NCI-H146 treated with DMSO at 0.1 percent for 48 hours (cell line): ENCODE data around the gene DENND1A.
"Not testable (repeated sequence)": the region's sequence is repeated elsewhere in the genome, so short reads cannot be mapped to it uniquely, and the experiment has no call there.

Experiments
- DNase-seq: peaks from one replicate; lab custom pipeline; 2025; ENCODE audit not compliant: unreplicated experiment; lab: John Stamatoyannopoulos, UW

Gene DENND1A

DNA sequence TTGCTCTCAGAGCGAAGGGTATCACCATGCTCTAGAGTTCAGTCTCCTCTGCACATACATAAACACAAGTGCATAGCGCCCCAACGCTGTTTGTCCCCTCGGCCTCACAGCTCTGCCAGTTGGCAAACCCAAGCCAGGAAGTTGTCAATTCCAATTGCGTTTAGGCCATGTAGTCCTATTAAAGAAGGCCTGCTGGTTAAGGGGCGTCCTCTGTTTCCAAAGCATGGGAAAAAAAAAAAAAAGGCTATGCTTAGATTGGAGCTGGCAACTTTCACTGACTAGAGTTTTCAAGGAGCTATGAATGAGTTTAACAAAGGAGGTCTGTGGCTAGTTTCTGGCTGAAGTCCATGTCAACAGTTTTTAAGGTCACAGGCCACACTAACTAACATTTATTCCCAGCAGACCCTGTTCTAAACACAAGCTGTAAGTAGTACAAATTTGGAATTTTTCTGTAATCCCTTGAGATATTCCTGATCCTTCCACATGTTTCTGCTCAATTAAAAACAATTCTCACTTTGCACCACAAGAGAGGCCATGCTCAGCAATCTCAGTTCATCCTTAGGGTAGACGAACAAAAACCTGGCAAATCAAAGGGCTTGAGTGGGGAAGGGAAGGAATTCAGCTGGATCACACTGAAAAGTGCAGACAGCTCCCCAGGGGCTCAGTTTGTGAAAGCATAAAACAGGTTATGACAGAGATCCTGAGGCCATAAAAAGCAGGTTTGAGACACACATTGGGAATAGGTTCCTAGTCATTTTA is 187.7 kb downstream of the DENND1A start:
- no peak for DNase-seq

DNA sequence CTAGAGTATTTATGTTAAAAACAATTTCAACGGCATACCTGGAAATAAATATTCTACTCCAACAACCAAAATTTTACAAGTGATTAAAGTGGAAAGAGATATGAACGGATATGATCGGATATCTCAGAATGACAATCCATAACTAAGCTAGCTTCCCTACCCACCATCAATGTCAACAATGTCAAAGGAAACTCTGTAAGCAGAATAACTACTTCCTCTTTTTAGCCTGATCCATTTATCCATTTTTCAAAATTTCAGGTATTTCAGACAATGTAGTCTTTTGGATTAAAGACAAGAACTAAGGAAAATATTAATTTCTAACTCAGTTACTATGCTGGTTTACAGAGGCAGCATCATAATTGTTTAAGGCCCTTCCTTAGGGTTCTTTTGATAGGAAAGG is 188.7 kb downstream of the DENND1A start:
- DNase-seq: no peak

DNA sequence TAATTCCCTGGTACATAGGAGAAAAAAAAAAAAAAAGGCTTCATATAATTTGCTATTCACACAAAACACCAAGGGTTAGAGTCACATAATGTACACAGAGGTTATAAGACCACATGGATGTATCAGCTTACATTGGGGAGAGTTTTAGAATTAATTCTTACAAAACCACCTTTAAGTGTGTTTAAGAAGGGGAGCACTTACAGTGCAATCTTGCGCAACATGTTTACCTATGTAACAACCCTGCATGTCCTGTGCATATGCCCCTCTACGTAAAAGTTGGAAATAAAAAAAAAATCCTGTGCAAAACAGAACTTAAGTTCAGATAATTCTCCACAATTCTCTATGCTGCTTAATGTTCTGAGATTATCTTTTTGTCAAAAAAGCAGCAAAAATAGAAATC is 190.0 kb downstream of the DENND1A start:
- DNase-seq: no peak

DNA sequence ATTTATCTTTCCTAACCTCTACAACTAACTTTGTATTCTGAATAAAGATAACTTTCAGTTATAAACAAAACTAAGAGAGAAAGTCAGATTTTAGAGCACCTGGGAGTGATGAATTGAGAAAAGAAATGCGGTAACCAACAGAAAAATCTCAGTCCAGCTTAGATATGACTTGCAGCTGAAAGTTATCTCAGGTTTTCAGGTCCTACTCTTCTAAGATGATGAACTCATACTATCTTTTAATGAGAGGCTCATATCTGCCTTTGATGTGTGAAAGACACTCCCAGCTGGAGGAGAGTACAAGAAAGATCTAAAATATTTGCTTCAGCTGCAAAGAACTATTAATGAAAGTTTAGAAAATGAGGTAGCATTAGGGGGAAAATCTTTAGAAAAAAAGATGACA is 190.5 kb downstream of the DENND1A start:
- DNase-seq: no peak

DNA sequence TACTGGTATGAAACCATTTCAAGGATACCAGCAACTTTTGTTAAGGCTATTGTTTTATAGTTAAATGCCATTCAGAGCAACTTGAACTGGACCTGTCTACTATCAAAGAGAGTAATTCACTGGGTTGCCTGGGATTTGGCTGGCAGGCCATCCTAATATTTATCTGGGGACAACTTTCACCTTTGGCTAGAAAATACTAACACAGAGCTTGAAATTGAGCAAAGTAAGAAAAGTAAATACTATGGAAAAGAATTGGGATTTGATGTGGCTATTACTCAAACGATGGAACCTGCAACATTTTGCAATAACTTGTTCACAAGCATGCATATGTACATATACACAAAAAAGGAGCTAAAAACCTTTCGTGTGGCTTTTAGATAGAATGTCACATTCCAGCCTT is 191.3 kb downstream of the DENND1A start:
- DNase-seq: no peak

DNA sequence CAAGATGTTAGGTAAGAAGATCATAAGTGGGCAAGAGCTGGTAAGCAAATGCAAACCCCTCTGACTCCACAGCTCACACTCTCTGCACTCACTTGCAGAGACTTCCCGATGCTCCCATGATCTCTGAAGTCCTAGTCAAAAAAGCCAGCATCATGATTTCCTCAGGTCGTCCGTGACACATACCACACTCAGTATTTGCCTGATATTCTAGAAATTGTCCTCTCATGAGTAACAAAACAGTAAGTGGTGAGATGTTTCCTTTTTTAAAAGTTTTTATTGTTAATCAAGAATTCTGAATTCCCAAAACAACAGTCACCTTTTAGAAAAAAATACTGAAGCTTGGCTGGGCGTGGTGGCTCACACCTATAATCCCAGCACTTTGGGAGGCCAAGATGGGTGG is 194.6 kb downstream of the DENND1A start:
- DNase-seq: no peak

DNA sequence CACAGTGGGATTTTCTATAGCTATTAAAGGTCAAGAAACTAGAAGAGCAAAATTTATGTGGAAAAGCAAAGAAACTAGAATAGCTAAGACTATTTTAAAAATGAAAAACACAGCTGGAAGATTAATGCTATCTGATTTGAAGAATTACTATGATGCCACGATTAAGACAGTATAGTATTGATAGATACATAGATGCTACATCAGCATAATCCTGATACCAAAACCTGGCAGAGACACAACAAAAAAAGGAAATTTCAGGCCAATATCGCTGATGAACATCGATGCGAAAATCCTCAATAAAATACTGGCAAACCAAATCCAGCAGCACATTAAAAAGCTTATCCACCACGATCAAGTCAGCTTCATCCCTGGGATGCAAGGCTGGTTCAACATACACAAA is 201.4 kb downstream of the DENND1A start:
- DNase-seq: not testable (repeated sequence)

DNA sequence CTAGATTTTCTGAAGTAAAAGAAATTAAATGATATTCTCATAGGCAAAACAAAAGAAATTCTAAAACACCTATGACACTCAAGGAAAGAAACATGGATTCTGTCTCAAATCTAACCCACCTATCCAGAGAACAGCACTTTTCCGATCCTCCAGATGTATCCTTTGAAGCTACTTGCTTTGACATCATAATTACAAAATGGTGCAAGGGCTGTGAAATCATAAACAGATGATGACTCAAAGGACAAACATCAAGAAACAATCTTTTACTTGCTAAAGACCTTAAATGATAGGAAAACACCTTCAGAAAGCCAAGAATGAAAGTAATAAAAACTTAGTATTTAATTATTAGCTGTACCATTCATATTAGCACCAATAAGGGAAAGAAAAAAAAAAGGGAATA is 202.6 kb downstream of the DENND1A start:
- DNase-seq: no peak

DNA sequence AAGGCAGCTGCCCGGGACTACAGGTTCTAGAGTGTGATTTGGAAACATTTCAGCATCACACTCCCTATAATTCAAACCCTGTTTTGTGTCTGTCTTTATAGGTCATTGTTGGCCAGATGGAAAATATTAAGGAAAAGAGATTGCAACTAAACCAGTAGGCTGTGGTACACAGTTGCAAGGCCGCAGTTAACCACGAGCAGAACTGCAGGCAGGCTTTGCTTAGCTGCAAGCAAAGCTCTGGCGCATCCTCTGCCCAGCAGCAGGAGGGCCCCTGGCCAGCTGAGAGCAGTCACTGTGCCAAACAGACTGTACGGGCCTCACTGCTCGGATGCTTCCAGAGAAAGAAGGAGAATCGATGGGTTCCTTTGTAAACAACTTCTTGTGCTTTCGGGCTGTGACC is 204.5 kb downstream of the DENND1A start:
- no peak for DNase-seq

DNA sequence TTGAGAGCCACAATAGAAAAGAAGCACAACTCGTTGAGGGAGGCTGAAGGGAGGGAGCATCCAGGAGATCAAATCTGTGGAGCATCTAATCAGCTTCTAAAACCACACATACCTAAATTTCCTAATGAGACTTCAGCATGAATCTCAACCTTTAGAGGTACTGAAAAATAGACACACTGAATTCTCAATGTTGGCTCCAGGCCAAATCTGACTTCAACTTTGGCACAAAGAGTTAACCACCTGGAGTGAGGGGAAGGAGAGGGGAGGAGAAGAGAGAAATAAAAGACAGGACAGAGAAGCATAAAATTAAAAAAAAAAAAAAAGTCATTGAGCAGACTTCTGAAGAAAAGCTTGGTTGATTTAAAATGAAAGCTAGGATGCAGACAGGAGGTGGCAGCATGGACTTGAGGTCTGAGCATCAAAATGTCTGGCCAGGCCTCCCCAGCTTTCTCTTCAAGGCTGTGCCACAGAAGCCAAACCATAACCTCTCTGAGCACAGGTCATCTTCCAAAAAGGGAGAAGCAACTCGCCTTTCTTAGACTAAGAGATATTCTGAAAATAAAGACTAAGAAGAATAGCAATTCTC is 205.6 kb downstream of the DENND1A start:
- no peak for DNase-seq

DNA sequence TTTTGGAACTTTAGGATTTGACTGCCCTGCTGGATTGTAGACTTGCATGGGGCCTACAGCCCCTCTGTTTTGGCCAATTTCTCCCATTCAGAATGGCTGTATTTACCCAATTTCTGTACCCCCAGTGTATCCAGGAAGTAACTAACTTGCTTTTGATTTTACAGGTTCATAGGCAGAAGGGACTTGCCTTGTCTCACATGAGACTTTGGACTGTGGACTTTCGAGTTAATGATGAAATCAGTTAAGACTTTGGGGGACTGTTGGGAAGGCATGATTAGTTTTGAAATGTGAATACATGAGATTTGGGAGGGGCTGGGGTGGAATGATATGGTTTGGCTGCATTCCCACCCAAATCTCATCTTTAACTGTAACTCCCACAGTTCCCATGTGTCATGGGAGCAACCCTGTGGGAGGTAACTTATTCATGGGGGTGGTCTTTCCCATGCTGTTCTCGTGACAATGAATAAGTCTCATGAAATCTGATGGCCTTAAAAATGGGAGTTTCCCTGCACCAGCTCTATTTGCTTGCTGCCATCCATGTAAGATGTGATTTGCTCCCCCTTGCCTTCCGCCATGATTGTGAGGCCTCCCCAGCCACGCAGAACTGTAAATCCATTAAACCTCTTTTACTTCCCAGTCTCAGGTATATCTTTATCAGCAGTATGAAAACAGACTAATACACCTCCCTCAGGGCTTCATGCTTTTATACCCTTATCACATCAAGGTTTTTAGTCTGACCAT is 206.6 kb downstream of the DENND1A start:
- DNase-seq: no peak

DNA sequence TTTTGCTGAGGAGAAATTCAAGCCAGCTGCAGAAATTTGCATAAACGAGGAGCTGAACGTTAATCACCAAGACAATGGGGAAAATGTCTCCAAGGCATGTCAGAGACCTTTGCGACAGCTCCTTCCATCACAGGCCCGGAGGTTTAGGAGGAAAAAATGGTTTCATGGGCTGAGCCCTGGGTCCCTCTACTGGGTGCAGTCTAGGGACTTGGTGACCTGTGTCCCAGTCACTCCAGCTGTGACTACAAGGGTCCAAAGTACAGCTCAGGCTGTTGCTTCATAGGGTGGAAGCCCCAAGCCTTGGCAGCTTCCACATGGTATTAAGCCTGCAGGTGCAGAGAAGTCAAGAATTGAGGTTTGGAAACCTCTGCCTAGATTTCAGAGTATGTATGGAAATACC is 207.5 kb downstream of the DENND1A start:
- DNase-seq: no peak

DNA sequence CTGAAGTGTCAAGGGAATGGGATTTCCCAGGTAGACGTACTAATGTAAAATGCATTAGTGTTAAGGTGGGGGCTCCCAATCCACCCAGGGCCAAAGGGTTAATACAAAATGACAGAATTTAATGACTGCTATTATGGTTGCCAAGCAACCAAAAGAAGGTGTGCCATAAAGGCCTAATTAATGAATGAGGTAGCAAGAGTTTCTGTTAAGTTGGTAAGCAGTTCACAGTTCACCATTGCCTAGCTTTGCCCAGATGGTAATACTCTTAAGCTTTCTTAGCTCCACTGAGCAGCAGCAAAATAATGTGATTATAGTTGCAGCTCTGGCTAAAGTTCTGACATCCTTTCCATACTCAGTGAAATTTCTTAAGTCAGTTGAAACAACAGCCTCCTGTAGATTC is 211.7 kb downstream of the DENND1A start:
- DNase-seq: no peak

DNA sequence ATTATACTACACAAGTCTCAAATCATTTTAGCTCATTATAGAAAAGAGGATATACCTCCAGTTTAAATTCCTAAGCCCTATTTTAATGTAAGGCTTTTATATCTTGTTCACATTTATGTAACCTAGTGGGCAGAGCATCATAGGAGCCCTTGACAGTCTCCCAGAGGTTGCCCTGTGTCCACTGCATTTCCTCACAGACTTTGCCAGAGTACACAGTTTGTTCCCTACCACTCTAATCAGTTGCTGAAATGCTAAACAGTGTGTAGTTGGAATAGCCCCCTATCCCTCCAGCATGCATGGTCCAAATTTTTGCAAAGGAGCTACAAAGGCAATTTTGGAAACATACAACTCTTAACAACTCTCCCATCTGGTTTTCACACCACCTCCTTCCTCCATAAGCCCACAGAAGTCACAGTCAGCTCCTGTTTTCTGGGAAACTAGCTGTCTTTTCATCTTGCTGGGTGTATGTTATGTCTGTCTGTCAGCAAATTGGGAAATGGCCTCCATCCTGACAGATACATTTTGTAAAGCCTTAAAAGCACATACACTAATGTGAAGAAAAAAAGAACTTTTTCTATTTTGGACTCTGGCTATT is 212.2 kb downstream of the DENND1A start:
- no peak for DNase-seq

DNA sequence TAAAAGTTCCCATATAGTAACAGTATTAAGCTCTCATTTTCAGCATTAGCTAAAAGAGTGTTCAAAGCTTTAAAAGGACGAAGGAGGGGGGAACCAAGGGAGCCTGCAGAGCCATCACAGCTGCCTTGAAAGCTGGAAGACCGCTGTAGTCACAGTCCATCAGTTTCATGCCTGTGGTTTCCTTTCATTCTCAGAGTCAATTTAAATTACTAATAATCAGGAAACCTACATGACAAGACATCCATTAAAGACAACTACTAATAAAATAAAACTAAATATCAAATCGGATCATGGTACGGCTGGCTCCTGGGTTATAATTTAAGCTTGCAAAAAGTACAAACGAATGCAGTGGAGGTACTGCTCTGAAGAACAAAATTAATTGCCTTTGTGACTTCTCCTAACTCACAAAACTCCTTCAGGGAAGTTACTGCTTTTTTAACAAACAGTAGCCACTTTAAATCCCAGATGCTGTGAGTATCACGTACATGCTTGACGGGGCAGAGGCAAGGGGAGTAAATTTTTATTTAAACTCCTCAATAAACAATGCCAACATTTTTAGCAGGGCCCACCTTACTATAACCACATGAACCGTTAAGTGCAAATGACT is 213.5 kb downstream of the DENND1A start:
- no peak for DNase-seq

DNA sequence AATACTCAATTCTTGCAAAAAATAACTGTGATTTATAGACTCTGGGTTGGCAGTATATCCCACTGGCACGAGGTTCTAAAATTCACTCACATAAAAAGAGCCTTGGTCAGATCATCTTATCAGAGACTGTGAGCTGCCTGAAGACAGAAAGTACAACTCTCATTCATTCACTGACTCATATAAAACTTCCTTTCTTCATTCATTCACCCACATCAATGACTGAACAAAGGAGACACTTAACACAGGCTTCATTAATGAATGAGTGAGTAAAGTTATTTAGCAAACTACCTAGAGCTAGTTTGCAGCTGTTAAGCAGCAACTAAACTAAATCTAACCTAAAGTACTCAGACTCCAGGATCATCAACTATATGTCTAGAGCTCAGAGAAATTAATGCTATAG is 214.7 kb downstream of the DENND1A start:
- no peak for DNase-seq

DNA sequence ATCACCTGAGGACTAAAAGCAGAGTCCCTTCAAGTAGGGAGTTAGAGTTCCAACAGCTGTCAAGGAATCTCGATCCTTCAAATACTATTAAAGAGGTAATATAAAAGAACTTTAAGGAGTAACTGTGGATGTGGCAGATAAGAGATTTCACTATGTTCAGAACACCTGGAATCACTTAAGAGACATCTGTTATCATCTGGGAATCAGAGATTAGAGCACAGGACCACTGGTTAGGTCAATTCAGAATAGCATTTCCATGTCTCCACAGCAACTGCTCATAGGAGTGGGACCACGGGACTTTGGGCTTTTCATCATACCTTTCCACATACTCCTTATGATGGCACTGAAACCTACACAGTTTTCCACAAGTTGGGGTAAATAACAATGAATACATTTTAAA is 216.6 kb downstream of the DENND1A start:
- DNase-seq: no peak

DNA sequence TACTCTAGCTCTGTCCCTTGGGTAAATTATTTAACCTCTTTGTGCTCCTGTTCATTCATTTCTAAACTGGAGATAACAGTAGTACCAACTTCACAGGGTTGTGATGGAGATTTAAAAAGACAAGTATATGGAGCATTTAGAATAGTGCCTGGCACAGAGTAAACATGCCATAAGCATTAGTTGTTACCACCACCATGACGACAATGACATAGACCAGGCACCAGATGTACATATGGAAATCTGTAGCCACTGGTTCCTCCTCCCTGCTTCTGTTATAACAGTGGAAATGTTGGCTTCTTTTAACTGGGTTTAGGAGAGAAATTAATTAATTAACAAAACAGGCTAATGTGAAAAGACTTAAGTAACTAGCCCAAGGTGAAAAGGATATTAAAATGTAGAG is 217.5 kb downstream of the DENND1A start:
- DNase-seq: no peak

DNA sequence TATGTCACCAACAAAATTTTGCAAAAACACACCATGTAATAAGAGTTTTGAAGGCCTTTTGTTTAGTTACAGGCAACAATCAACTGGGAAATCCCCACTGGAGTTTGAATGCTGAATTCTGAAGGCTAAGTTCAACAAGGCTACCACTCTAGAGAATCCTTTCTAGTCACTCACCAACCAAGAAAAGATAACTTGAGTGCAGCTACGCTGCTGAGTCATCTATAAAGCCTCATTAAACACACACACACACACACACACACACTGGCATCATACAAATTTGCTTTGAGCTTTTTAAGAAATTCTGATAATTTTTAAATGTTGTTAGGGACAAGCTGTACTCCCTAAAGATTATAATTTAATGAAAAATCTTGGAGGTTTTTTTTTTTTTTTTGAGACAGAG is 219.6 kb downstream of the DENND1A start:
- DNase-seq: no peak

DNA sequence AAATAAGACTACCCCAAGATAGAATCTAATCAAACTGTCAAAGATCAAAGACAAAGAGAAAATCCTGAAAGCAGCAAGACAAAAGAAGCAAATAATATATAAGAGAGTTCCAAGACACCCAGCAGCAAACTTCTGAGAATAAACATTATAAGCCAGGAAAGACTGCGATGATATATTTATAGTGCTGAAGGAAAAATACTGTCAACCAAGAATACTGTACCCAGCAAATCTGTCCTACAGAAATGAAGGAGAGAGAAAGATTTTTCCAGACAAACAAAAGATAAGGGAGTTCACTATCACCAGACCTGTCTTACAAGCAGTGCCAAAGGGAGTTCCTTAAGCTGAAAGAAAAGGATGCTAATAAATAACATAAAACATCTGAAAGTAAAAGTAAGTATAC is 227.4 kb downstream of the DENND1A start:
- no peak for DNase-seq

DNA sequence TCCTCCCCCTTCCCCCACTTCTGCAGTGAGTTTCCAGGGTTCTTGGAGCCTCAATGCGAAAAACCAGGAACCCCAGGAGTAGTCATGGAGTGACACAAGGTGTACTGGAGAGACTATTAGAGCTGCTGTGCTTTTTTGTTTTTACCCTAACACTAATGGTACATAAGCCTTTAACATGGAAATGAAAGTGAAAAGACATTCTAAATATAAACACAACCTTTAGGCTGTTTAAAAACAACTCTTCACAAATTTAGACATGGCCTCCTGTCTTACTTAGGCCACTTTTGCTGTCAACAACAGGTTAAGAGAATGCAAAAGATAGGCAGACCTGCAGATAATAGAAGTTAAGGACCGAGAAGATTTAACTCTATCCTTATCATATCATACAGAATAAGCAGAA is 232.2 kb downstream of the DENND1A start:
- no peak for DNase-seq

DNA sequence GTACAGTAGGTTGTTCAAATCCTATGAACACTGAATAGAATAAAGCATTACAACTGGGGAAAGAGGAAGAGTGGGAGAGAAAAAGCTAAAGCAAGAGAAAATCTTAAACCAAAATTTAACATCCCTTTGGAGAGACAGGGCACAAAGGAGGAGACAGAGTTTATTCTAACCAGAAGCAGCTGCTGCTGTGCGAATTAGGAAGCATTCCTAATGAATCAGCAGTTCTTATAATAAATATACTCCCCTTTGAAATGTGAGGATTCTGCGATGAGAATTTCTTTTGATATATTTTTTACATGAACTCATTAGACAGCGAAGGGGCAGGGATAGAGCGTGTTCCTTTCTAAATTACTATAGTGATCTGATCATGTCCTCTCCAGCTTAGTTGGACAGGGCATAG is 233.4 kb downstream of the DENND1A start:
- no peak for DNase-seq
